AG04449 (cell line): ENCODE data around the gene WBP1.

Experiments
- CTCF ChIA-PET: fragments of 350-600 bp; formaldehyde crosslinking; extraction: SDS; loops from one replicate; lab custom pipeline; 2021; ENCODE audit warnings: antibody characterized with exemption; lab: Yijun Ruan, JAX
- POLR2A ChIA-PET: fragments of 400-600, 350-600 bp; formaldehyde crosslinking; extraction: SDS; loops from one replicate; lab custom pipeline; 2020; ENCODE audit warnings: antibody characterized with exemption, inconsistent platforms; lab: Yijun Ruan, JAX
- DNase-seq: peaks from one replicate; pipeline ENCODE4 v3.0.0-alpha.2; 2010; ENCODE audit warnings: low read depth, low spot score
- H3K4me3 ChIP-seq: 2 replicates; pipeline ENCODE4 v1.5.1; 2011; ENCODE audit warnings: low read depth, mild to moderate bottlenecking, control low read depth, low read length
- CTCF ChIP-seq: IDR thresholded peaks from one replicate; pipeline ENCODE4 v1.5.1; 2011; ENCODE audit warnings: mild to moderate bottlenecking, moderate library complexity, low read length, control low read depth, inconsistent platforms; ENCODE audit not compliant: insufficient read depth; ENCODE audit errors: missing control alignments

WBP1 gene

GRCh38 chr2:74458132-74458937 is at the start of gene WBP1:
Gene WBP1 (plus strand): TSS chr2:74458438. CDS start chr2:74458603, 165 bp downstream.
- no peak for TF ChIP-seq CTCF
- peak within 1 kb of the TSS; percentile 74 for H3K4me3 ChIP-seq
- ChIA-PET CTCF (interaction anchor here (0.6 to 3.8 kb wide), 6 partner anchors 22 to 244 kb away, joined by 3 to 25 read pairs (median 4); partner anchors contain the start of genes CCDC142, TTC31 and WDR54), POLR2A (interaction anchor here (0.6 to 3.3 kb wide), 10 partner anchors 10 to 130 kb away, joined by 3 to 12 read pairs (median 6); partner anchors contain the start of gene MRPL53)
- DNase-seq = peak; percentile 100

GRCh38 chr2:74413001-74413698 is 45.1 kb upstream of the WBP1 start:
- ChIA-PET POLR2A (no interaction called here), CTCF (interaction anchor here (0.8 to 2.4 kb wide), 4 partner anchors 8 to 22 kb away, joined by 3 to 12 read pairs (median 6); partner anchors contain the start of genes C2orf81 and WDR54)
- no peak for DNase-seq
- TF ChIP-seq CTCF = no peak
- no peak overlapping the region for H3K4me3 ChIP-seq

- CTCF ChIA-PET = interaction anchor here (1.1 to 2.4 kb wide), 3 partner anchors 13 to 165 kb away, joined by 3 to 12 read pairs (median 8); no protein-coding TSS in a partner anchor
- POLR2A ChIA-PET = no interaction called here
- H3K4me3 ChIP-seq = no peak overlapping the region; the same call in 1 of the 2 replicates
- no peak for DNase-seq
- no peak for TF ChIP-seq CTCF
Observed at GRCh38 chr2:74414441-74414840, 43.8 kb upstream of the WBP1 start.

GRCh38 chr2:74414881-74415761 is 43.1 kb upstream of the WBP1 start:
- TF ChIP-seq CTCF = peak; percentile 31
- POLR2A ChIA-PET = no interaction called here
- CTCF ChIA-PET = interaction anchor here (0.6 to 2.2 kb wide), 6 partner anchors 12 to 166 kb away, joined by 3 to 8 read pairs (median 4); no protein-coding TSS in a partner anchor
- peak overlapping the region; percentile 43 for H3K4me3 ChIP-seq
- no peak for DNase-seq

GRCh38 chr2:74415762-74416395 is 42.4 kb upstream of the WBP1 start:
- POLR2A ChIA-PET = no interaction called here
- DNase-seq = no peak
- CTCF ChIA-PET = interaction anchor here (0.6 to 1.4 kb wide), 5 partner anchors 12 to 166 kb away, joined by 3 to 5 read pairs (median 3); no protein-coding TSS in a partner anchor
- TF ChIP-seq CTCF = no peak
- no peak overlapping the region; the same call in 1 of the 2 replicates for H3K4me3 ChIP-seq
